Type B pancreatic cell (in vitro differentiated cells): ENCODE data around the gene MMS19. TPM values are rescaled to one million over a fixed set of nuclear protein-coding genes. Genes with fewer than 3 reads are reported as not detected.

ENCODE experiments used
- DNase-seq: peaks from one replicate; pipeline ENCODE4 v3.0.0; 2021; ENCODE audit warnings: mixed read lengths; ENCODE audit not compliant: unreplicated experiment; ENCODE audit errors: extremely low spot score
- H3K27ac Mint-ChIP-seq: 2 replicates; pipeline ENCODE4 v1.8.0; 2021; ENCODE audit warnings: mild to moderate bottlenecking, mixed read lengths
- H3K27me3 Mint-ChIP-seq: 2 replicates; pipeline ENCODE4 v1.8.0; 2021; ENCODE audit warnings: mixed read lengths
- H3K36me3 Mint-ChIP-seq: 2 replicates; pipeline ENCODE4 v1.8.0; 2021; ENCODE audit warnings: mixed read lengths
- H3K4me1 Mint-ChIP-seq: one replicate; pipeline ENCODE4 v1.8.0; 2021; ENCODE audit warnings: mixed read lengths; ENCODE audit not compliant: unreplicated experiment
- H3K4me3 Mint-ChIP-seq: 2 replicates; pipeline ENCODE4 v1.8.0; 2021; ENCODE audit warnings: mild to moderate bottlenecking, mixed read lengths
- H3K9me3 Mint-ChIP-seq: 2 replicates; pipeline ENCODE4 v1.8.0; 2021; ENCODE audit warnings: mixed read lengths
- CTCF ChIP-seq: fragments of 200-600 bp; sonication (generic); conservative IDR thresholded peaks from 2 replicates; pipeline ENCODE4 v1.5.0; 2021; ENCODE audit warnings: antibody characterized with exemption, mild to moderate bottlenecking
- total RNA-seq: library from RNA; stranded (reverse); gene quantifications from 2 replicates; pipeline ENCODE4 v1.2.1, GENCODE V29; 2021; ENCODE audit warnings: low replicate concordance

MMS19 gene
- total RNA-seq, 1 donor from 2014 or later, result 85.9 TPM

- Mint-ChIP-seq H3K27me3 (peaks cover 29% of the 10 kb centered on the region), H3K36me3 (no peaks in the 10 kb centered on the region), H3K9me3 (no peaks in the 10 kb centered on the region), H3K4me3 (peak overlapping the region; percentile 90), H3K4me1 (peaks cover 39% of the 10 kb centered on the region), H3K27ac (peak overlapping the region; percentile 96)
- TF ChIP-seq CTCF, result no peak
- DNase-seq, result peak; percentile 82
Measured at GRCh38 chr10:97497572-97498075, 598 bp downstream of the MMS19 start.

- H3K27me3 Mint-ChIP-seq, result peaks cover 5% of the 10 kb centered on the region
- no peak for TF ChIP-seq CTCF
- DNase-seq, result no peak
- peaks cover 26% of the 10 kb centered on the region for H3K4me1 Mint-ChIP-seq
- peak overlapping the region; percentile 70 for H3K4me3 Mint-ChIP-seq
- peaks cover 3% of the 10 kb centered on the region for H3K36me3 Mint-ChIP-seq
- H3K9me3 Mint-ChIP-seq, result no peaks in the 10 kb centered on the region
- H3K27ac Mint-ChIP-seq, result peak overlapping the region; percentile 29
Measured at GRCh38 chr10:97494863-97495506, 3.2 kb downstream of the MMS19 start.

- no peak overlapping the region for H3K4me3 Mint-ChIP-seq
- no peak overlapping the region for H3K27ac Mint-ChIP-seq
- H3K36me3 Mint-ChIP-seq, result peaks cover 3% of the 10 kb centered on the region
- H3K9me3 Mint-ChIP-seq, result no peaks in the 10 kb centered on the region
- H3K27me3 Mint-ChIP-seq, result no peaks in the 10 kb centered on the region
- no peak for TF ChIP-seq CTCF
- DNase-seq, result no peak
- H3K4me1 Mint-ChIP-seq, result peaks cover 23% of the 10 kb centered on the region
Measured at GRCh38 chr10:97494151-97494550, 4.1 kb downstream of the MMS19 start.

GRCh38 chr10:97490592-97490991, 7.6 kb downstream of the MMS19 start:
- Mint-ChIP-seq H3K36me3 (peaks cover 7% of the 10 kb centered on the region), H3K4me3 (no peak overlapping the region), H3K9me3 (no peaks in the 10 kb centered on the region), H3K27me3 (no peaks in the 10 kb centered on the region), H3K27ac (no peak overlapping the region), H3K4me1 (peaks cover 20% of the 10 kb centered on the region)
- TF ChIP-seq CTCF, result no peak
- no peak for DNase-seq

- no peak overlapping the region for H3K4me3 Mint-ChIP-seq
- no peak for TF ChIP-seq CTCF
- H3K9me3 Mint-ChIP-seq, result no peaks in the 10 kb centered on the region
- DNase-seq, result no peak
- H3K4me1 Mint-ChIP-seq, result peaks cover 5% of the 10 kb centered on the region
- no peak overlapping the region for H3K27ac Mint-ChIP-seq
- H3K36me3 Mint-ChIP-seq, result peaks cover 19% of the 10 kb centered on the region
- no peaks in the 10 kb centered on the region for H3K27me3 Mint-ChIP-seq
Measured at GRCh38 chr10:97485647-97486281, 12.5 kb downstream of the MMS19 start.
